IMR-90 (cell line): ENCODE data around the gene IQCM. TPM values are rescaled to one million over a fixed set of nuclear protein-coding genes. Genes with fewer than 3 reads are reported as not detected.

Source experiments
- ATAC-seq: fragments of 200-7000 bp; cut with Tn5 transposase; 2 replicates; pipeline ENCODE4 v1.9.1; 2020; ENCODE audit warnings: low read depth, mild to moderate bottlenecking, moderate library complexity
- BruUV-seq: library from RNA; stranded (reverse); fragments of 400-500 nt; replicated peaks from 2 replicates; lab custom pipeline; 2021; lab: Mats Ljungman, UMichigan
- CTCF ChIA-PET: fragments of 300-600 bp; formaldehyde crosslinking; extraction: SDS; loops from one replicate; lab custom pipeline; 2021; ENCODE audit warnings: antibody characterized with exemption; lab: Yijun Ruan, JAX
- POLR2A ChIA-PET: fragments of 300-600 bp; sonication (Branson Sonifier 250); formaldehyde crosslinking; loops from one replicate; lab custom pipeline; 2022; ENCODE audit warnings: antibody characterized with exemption; ENCODE audit not compliant: unreplicated experiment; lab: Charles Lee
- DNase-seq: peaks from one replicate; pipeline ENCODE4 v3.0.0; 2013
- H2AFZ ChIP-seq: replicated peaks from 2 replicates; pipeline ENCODE3; 2013; ENCODE audit warnings: low read length, mild to moderate bottlenecking; ENCODE audit not compliant: poor library complexity
- H2AK5ac ChIP-seq: 2 replicates; pipeline ENCODE4 v1.6.1; 2013; ENCODE audit warnings: low read depth, low read length, inconsistent platforms
- H2AK9ac ChIP-seq: replicated peaks from 2 replicates; pipeline ENCODE3; 2013; ENCODE audit warnings: mild to moderate bottlenecking, low read depth, low read length, moderate library complexity; ENCODE audit not compliant: poor library complexity
- H2BK120ac ChIP-seq: 2 replicates; pipeline ENCODE4 v1.6.1; 2013; ENCODE audit warnings: low read depth, low read length, inconsistent platforms
- H2BK15ac ChIP-seq: 3 replicates; pipeline ENCODE4 v1.6.1; 2013; ENCODE audit warnings: low read depth, low read length, inconsistent platforms
- H2BK20ac ChIP-seq: 2 replicates; pipeline ENCODE4 v1.6.1; 2013; ENCODE audit warnings: low read depth, mild to moderate bottlenecking, inconsistent platforms, low read length, moderate library complexity
- H2BK5ac ChIP-seq: 2 replicates; pipeline ENCODE4 v1.6.1; 2013; ENCODE audit warnings: mild to moderate bottlenecking, low read depth, low read length, inconsistent platforms; ENCODE audit not compliant: poor library complexity, severe bottlenecking
- H3K14ac ChIP-seq: replicated peaks from 2 replicates; pipeline ENCODE4 v1.6.1; 2013; ENCODE audit warnings: low read depth, low read length, inconsistent platforms
- H3K18ac ChIP-seq: 2 replicates; pipeline ENCODE4 v1.6.1; 2013; ENCODE audit warnings: low read depth, low read length, control low read depth
- H3K23ac ChIP-seq: 2 replicates; pipeline ENCODE4 v1.6.1; 2013; ENCODE audit warnings: low read depth, low read length, inconsistent platforms
- H3K27ac ChIP-seq: 2 replicates; pipeline ENCODE4 v1.5.1; 2013; ENCODE audit warnings: mild to moderate bottlenecking, control low read depth, low read length; ENCODE audit not compliant: insufficient read depth
- H3K27me3 ChIP-seq: 2 replicates; pipeline ENCODE4 v1.6.1; 2013; ENCODE audit warnings: low read length; ENCODE audit not compliant: control insufficient read depth, insufficient read depth
- H3K36me3 ChIP-seq: 2 replicates; pipeline ENCODE4 v1.6.1; 2013; ENCODE audit warnings: low read length, mixed read lengths; ENCODE audit not compliant: control insufficient read depth, insufficient read depth
- H3K4ac ChIP-seq: 2 replicates; pipeline ENCODE4 v1.6.1; 2013; ENCODE audit warnings: low read depth, low read length, inconsistent platforms
- H3K4me1 ChIP-seq: 2 replicates; pipeline ENCODE4 v1.6.1; 2013; ENCODE audit warnings: low read length, mixed read lengths; ENCODE audit not compliant: control insufficient read depth, insufficient read depth
- H3K4me2 ChIP-seq: 2 replicates; pipeline ENCODE4 v1.6.1; 2013; ENCODE audit warnings: low read depth, mild to moderate bottlenecking, control low read depth, low read length, moderate library complexity
- H3K4me3 ChIP-seq: 2 replicates; pipeline ENCODE4 v1.5.1; 2013; ENCODE audit warnings: low read depth, mild to moderate bottlenecking, control low read depth, low read length, moderate library complexity; ENCODE audit not compliant: insufficient read depth
- H3K56ac ChIP-seq: 2 replicates; pipeline ENCODE4 v1.6.1; 2013; ENCODE audit warnings: low read length, inconsistent platforms; ENCODE audit not compliant: insufficient read depth; ENCODE audit errors: extremely low read depth
- H3K79me1 ChIP-seq, 2 experiments: 2 replicates each; pipeline ENCODE4 v1.6.1; 2013; ENCODE audit warnings: low read length in 2 of 2, inconsistent platforms in 1 of 2, low read depth in 1 of 2
- H3K9ac ChIP-seq: 2 replicates; pipeline ENCODE4 v1.6.1; 2013; ENCODE audit warnings: low read depth, low read length, control low read depth
- H3K9me1 ChIP-seq: 2 replicates; pipeline ENCODE4 v1.6.1; 2013; ENCODE audit warnings: low read length, inconsistent platforms; ENCODE audit not compliant: insufficient read depth
- H3K9me3 ChIP-seq: 2 replicates; pipeline ENCODE4 v1.6.1; 2013; ENCODE audit warnings: low read length; ENCODE audit not compliant: control insufficient read depth, insufficient read depth
- H4K20me1 ChIP-seq: 2 replicates; pipeline ENCODE4 v1.6.1; 2013; ENCODE audit warnings: low read length, inconsistent platforms; ENCODE audit not compliant: insufficient read depth
- H4K5ac ChIP-seq: 2 replicates; pipeline ENCODE4 v1.6.1; 2013; ENCODE audit warnings: mild to moderate bottlenecking, low read depth, low read length, control low read depth
- H4K8ac ChIP-seq, 2 experiments: 2 replicates each; pipeline ENCODE4 v1.6.1; 2013; ENCODE audit warnings: low read depth in 2 of 2, low read length in 2 of 2, control low read depth in 1 of 2, inconsistent platforms in 1 of 2
- H4K91ac ChIP-seq: 2 replicates; pipeline ENCODE4 v1.6.1; 2013; ENCODE audit warnings: low read depth, low read length, inconsistent platforms; ENCODE audit not compliant: insufficient read depth
- BHLHE40 ChIP-seq: fragments of 150-350 bp; IDR thresholded peaks from 2 replicates; pipeline ENCODE4 v1.6.1; 2016; ENCODE audit warnings: mild to moderate bottlenecking, low read depth, low read length
- CHD1 ChIP-seq: IDR thresholded peaks from 2 replicates; pipeline ENCODE4 v1.6.1; 2012; ENCODE audit warnings: low read depth, low read length, improper control_type of control experiment
- CTCF ChIP-seq: conservative IDR thresholded peaks from 2 replicates; pipeline ENCODE4 v1.5.1; 2012; ENCODE audit warnings: mild to moderate bottlenecking, low read depth, low read length, improper control_type of control experiment
- ELK1 ChIP-seq: fragments of 150-350 bp; IDR thresholded peaks from 2 replicates; pipeline ENCODE4 v1.6.1; 2016; ENCODE audit warnings: low read depth, mild to moderate bottlenecking, low read length, moderate library complexity, borderline replicate concordance
- FOS ChIP-seq: fragments of 150-350 bp; IDR thresholded peaks from 2 replicates; pipeline ENCODE4 v1.6.1; 2016; ENCODE audit warnings: low read depth, low read length
- MAZ ChIP-seq: IDR thresholded peaks from 2 replicates; pipeline ENCODE4 v1.6.1; 2012; ENCODE audit warnings: low read depth, mild to moderate bottlenecking, low read length, improper control_type of control experiment, moderate library complexity, borderline replicate concordance
- MXI1 ChIP-seq: IDR thresholded peaks from 2 replicates; pipeline ENCODE4 v1.6.1; 2012; ENCODE audit warnings: low read depth, mild to moderate bottlenecking, low read length, moderate library complexity, borderline replicate concordance
- NFE2L2 ChIP-seq: fragments of 150-350 bp; IDR thresholded peaks from 2 replicates; pipeline ENCODE4 v1.6.1; 2016; ENCODE audit warnings: low read depth, mild to moderate bottlenecking, low read length
- POLR2A ChIP-seq: IDR thresholded peaks from 2 replicates; pipeline ENCODE4 v1.6.1; 2012; ENCODE audit warnings: mild to moderate bottlenecking, low read depth, low read length
- RAD21 ChIP-seq: IDR thresholded peaks from 2 replicates; pipeline ENCODE4 v1.6.1; 2012; ENCODE audit warnings: low read length, improper control_type of control experiment
- RCOR1 ChIP-seq: IDR thresholded peaks from 2 replicates; pipeline ENCODE4 v1.6.1; 2012; ENCODE audit warnings: mild to moderate bottlenecking, low read length, improper control_type of control experiment; ENCODE audit not compliant: insufficient replicate concordance
- RFX5 ChIP-seq: IDR thresholded peaks from 2 replicates; pipeline ENCODE4 v1.8.0; 2012; ENCODE audit warnings: low read depth, mild to moderate bottlenecking, low read length, moderate library complexity
- SMC3 ChIP-seq: fragments of 150-350 bp; IDR thresholded peaks from 2 replicates; pipeline ENCODE4 v1.6.1; 2016; ENCODE audit warnings: low read depth, mild to moderate bottlenecking, antibody characterized with exemption, low read length, moderate library complexity
- USF2 ChIP-seq: fragments of 150-350 bp; IDR thresholded peaks from 2 replicates; pipeline ENCODE4 v1.6.1; 2017; ENCODE audit warnings: mild to moderate bottlenecking, antibody characterized with exemption, low read length, low read depth
- WGBS, 2 experiments: methylation state at CpG; one replicate each; pipeline versions ENCODE4 v1.1.5 to v1.1.7; 2013; ENCODE audit warnings: missing lambda C conversion rate in 2 of 2; ENCODE audit not compliant: insufficient read length in 1 of 2; ENCODE audit errors: extremely low coverage in 2 of 2; 5-methylcytosine and 5-hydroxymethylcytosine counted together
- dilution Hi-C: fragments of 300-500 bp; cut with HindIII; formaldehyde crosslinking; loops from one replicate; pipeline ENCODE4 v1.14.3; 2018; ENCODE audit warnings: low sequenced_read_pairs; ENCODE audit not compliant: unreplicated experiment
- in situ Hi-C: fragments of 300-500 bp; cut with MboI; formaldehyde crosslinking; loops from 3 replicates; pipeline ENCODE4 v1.14.3; 2019; ENCODE audit warnings: low sequenced_read_pairs, inconsistent platforms, mixed read lengths
- intact Hi-C: fragments of 100-400 bp; cut with micrococcal nuclease; formaldehyde crosslinking; loops from 2 replicates; pipeline ENCODE4 v1.10.0; 2022
- polyA plus RNA-seq, 3 experiments: library from polyadenylated mRNA; depleted of rRNA; stranded (reverse); fragments of >200 nt; gene quantifications; 2 replicates each; pipeline ENCODE4 v1.2.3, GENCODE V29; 2012; ENCODE audit warnings: low replicate concordance in 1 of 3
- total RNA-seq: library from RNA; depleted of rRNA; stranded (reverse); fragments of >200 nt; gene quantifications from 2 replicates; pipeline ENCODE4 v1.2.3, GENCODE V29; 2012

IQCM gene
- total and polyA plus RNA-seq, 2 of the 4 experiments (the other 2 are of a cell fraction), result not detected

- Histone ChIP-seq H3K4me3 (no peak overlapping the region), H2BK15ac (no peak overlapping the region), H2AFZ (no peak overlapping the region), H2AK5ac (no peak overlapping the region), H3K36me3 (no peaks in the 10 kb centered on the region), H3K9me3 (no peaks in the 10 kb centered on the region), H3K4ac (no peak overlapping the region), H3K79me1 (no peaks in the 10 kb centered on the region), H3K14ac (no peak overlapping the region), H3K56ac (no peak overlapping the region), H2AK9ac (no peak overlapping the region), H3K4me2 (no peak overlapping the region), H2BK5ac (no peak overlapping the region), H3K18ac (no peak overlapping the region), H4K5ac (no peak overlapping the region), H2BK120ac (no peak overlapping the region), H3K9me1 (no peaks in the 10 kb centered on the region), H3K27ac (no peak overlapping the region), H4K20me1 (no peaks in the 10 kb centered on the region), H4K91ac (no peak overlapping the region), H2BK20ac (no peak overlapping the region), H3K23ac (no peak overlapping the region), H3K9ac (no peak overlapping the region), H3K4me1 (no peaks in the 10 kb centered on the region), H3K27me3 (no peaks in the 10 kb centered on the region), H4K8ac (no peak overlapping the region)
- no peak for TF ChIP-seq RCOR1
- TF ChIP-seq FOS, result no peak
- no peak for TF ChIP-seq CHD1
- TF ChIP-seq MAZ, result no peak
- no peak for TF ChIP-seq BHLHE40
- TF ChIP-seq RFX5, result no peak
- TF ChIP-seq ELK1, result no peak
- TF ChIP-seq MXI1, result no peak
- no peak for TF ChIP-seq POLR2A
- no peak for TF ChIP-seq NFE2L2
- TF ChIP-seq RAD21, result no peak
- TF ChIP-seq SMC3, result no peak
- TF ChIP-seq USF2, result no peak
- TF ChIP-seq CTCF, result no peak
- ATAC-seq, result no peak
- intact Hi-C loops (no loop called here), dilution Hi-C loops (no loop called here), in situ Hi-C loops (no loop called here)
- BruUV-seq, result no TSS peak
- ChIA-PET POLR2A (no interaction called here), CTCF (no interaction called here)
- peak; percentile 4 for DNase-seq
- WGBS, 2 experiments, result no CpG with 5 or more reads among the region's 3 CpGs
Measured at GRCh38 chr4:149347139-149347538, 468.5 kb downstream of the IQCM start.
